ENCODE results near the gene CDK5RAP2. TPM values are rescaled to one million over a fixed set of nuclear protein-coding genes. Genes with fewer than 3 reads are reported as not detected.

The CDK5RAP2 gene
- total RNA-seq, 1 donor from 2014 or later: 76.8 TPM

- no peak for DNase-seq (ENCODE audit: low spot score, unreplicated experiment)
- TF ChIP-seq, protein P1, sequence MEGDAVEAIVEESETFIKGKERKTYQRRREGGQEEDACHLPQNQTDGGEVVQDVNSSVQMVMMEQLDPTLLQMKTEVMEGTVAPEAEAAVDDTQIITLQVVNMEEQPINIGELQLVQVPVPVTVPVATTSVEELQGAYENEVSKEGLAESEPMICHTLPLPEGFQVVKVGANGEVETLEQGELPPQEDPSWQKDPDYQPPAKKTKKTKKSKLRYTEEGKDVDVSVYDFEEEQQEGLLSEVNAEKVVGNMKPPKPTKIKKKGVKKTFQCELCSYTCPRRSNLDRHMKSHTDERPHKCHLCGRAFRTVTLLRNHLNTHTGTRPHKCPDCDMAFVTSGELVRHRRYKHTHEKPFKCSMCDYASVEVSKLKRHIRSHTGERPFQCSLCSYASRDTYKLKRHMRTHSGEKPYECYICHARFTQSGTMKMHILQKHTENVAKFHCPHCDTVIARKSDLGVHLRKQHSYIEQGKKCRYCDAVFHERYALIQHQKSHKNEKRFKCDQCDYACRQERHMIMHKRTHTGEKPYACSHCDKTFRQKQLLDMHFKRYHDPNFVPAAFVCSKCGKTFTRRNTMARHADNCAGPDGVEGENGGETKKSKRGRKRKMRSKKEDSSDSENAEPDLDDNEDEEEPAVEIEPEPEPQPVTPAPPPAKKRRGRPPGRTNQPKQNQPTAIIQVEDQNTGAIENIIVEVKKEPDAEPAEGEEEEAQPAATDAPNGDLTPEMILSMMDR (IDR thresholded peaks at IDR 0.05; ENCODE audit: unreplicated experiment): no peak
- peaks cover 2% of the 10 kb centered on the region for H3K4me1 Mint-ChIP-seq (ENCODE audit: low read depth)
- peaks cover 30% of the 10 kb centered on the region for H3K36me3 Mint-ChIP-seq (ENCODE audit: insufficient read depth)
- no peak overlapping the region for H3K4me3 Mint-ChIP-seq (ENCODE audit: low read depth)
- no peaks in the 10 kb centered on the region for H3K9me3 Mint-ChIP-seq (ENCODE audit: low read depth)
- no peaks in the 10 kb centered on the region for H3K27me3 Mint-ChIP-seq
- H3K27ac Mint-ChIP-seq: no peak overlapping the region
Measured at GRCh38 chr9:120456218-120456617, 123.7 kb downstream of the CDK5RAP2 start.

GRCh38 chr9:120454467-120454866 lies 125.5 kb downstream of the CDK5RAP2 start:
- peaks cover 30% of the 10 kb centered on the region for H3K36me3 Mint-ChIP-seq (ENCODE audit: insufficient read depth)

GRCh38 chr9:120453792-120454191 lies 126.2 kb downstream of the CDK5RAP2 start:
- TF ChIP-seq, protein P1 (IDR thresholded peaks at IDR 0.05; ENCODE audit: unreplicated experiment): no peak
- no peak overlapping the region for H3K4me3 Mint-ChIP-seq (ENCODE audit: low read depth)
- H3K36me3 Mint-ChIP-seq (ENCODE audit: insufficient read depth): peaks cover 27% of the 10 kb centered on the region
- no peaks in the 10 kb centered on the region for H3K4me1 Mint-ChIP-seq (ENCODE audit: low read depth)
- no peaks in the 10 kb centered on the region for H3K27me3 Mint-ChIP-seq
- no peaks in the 10 kb centered on the region for H3K9me3 Mint-ChIP-seq (ENCODE audit: low read depth)
- H3K27ac Mint-ChIP-seq: no peak overlapping the region
- no peak for DNase-seq (ENCODE audit: low spot score, unreplicated experiment)

More at GRCh38 chr9:120454467-120454866, 125.5 kb downstream of the CDK5RAP2 start:
- H3K27ac Mint-ChIP-seq: peak overlapping the region; percentile 57
- TF ChIP-seq, protein P1 (IDR thresholded peaks at IDR 0.05; ENCODE audit: unreplicated experiment): no peak
- H3K27me3 Mint-ChIP-seq: no peaks in the 10 kb centered on the region
- H3K4me3 Mint-ChIP-seq (ENCODE audit: low read depth): no peak overlapping the region
- no peak for DNase-seq (ENCODE audit: low spot score, unreplicated experiment)
- no peaks in the 10 kb centered on the region for H3K9me3 Mint-ChIP-seq (ENCODE audit: low read depth)
- no peaks in the 10 kb centered on the region for H3K4me1 Mint-ChIP-seq (ENCODE audit: low read depth)

GRCh38 chr9:120452631-120453030 lies 127.3 kb downstream of the CDK5RAP2 start:
- Mint-ChIP-seq H3K4me1 (ENCODE audit: low read depth) (no peaks in the 10 kb centered on the region), H3K4me3 (ENCODE audit: low read depth) (no peak overlapping the region), H3K27ac (no peak overlapping the region), H3K9me3 (ENCODE audit: low read depth) (no peaks in the 10 kb centered on the region), H3K27me3 (no peaks in the 10 kb centered on the region), H3K36me3 (ENCODE audit: insufficient read depth) (peaks cover 22% of the 10 kb centered on the region)
- TF ChIP-seq, protein P1 (IDR thresholded peaks at IDR 0.05; ENCODE audit: unreplicated experiment): no peak
- DNase-seq (ENCODE audit: low spot score, unreplicated experiment): no peak

- Mint-ChIP-seq H3K27me3 (no peaks in the 10 kb centered on the region), H3K4me1 (ENCODE audit: low read depth) (peaks cover 4% of the 10 kb centered on the region), H3K9me3 (ENCODE audit: low read depth) (peaks cover 4% of the 10 kb centered on the region), H3K4me3 (ENCODE audit: low read depth) (no peak overlapping the region), H3K27ac (peak overlapping the region; percentile 63), H3K36me3 (ENCODE audit: insufficient read depth) (peaks cover 19% of the 10 kb centered on the region)
- TF ChIP-seq, protein P1 (IDR thresholded peaks at IDR 0.05; ENCODE audit: unreplicated experiment): no peak
- no peak for DNase-seq (ENCODE audit: low spot score, unreplicated experiment)
Measured at GRCh38 chr9:120450916-120451315, 129.1 kb downstream of the CDK5RAP2 start.
